ENCODE results near the gene LAMA1.

GRCh38 chr18:6997808-6998207, 119.8 kb downstream of the LAMA1 start:
- TF ChIP-seq POLR2A (IDR thresholded peaks at IDR 0.05) (no peak), CTCF (IDR thresholded peaks at IDR 0.05) (no peak)
